Anterior cingulate cortex (tissue), 58 donors: Measurements from ENCODE around the gene ARHGAP44.

Experiments used
- DNase-seq, 58 donors: peaks; one replicate each; lab custom pipeline; 2025; lab: John Stamatoyannopoulos, UW

ARHGAP44 gene

GRCh38 chr17:12990041-12990808 is 200.9 kb downstream of the ARHGAP44 start:
- DNase-seq = peak in 5 of 58 donors; percentile 9 to 27 (median 25)

- DNase-seq = no peak
Observed at GRCh38 chr17:12990926-12991325, 201.6 kb downstream of the ARHGAP44 start.

GRCh38 chr17:12992676-12993075 is 203.4 kb downstream of the ARHGAP44 start:
- DNase-seq = no peak

- no peak for DNase-seq
Observed at GRCh38 chr17:12993631-12994030, 204.3 kb downstream of the ARHGAP44 start.

- DNase-seq = no peak
Observed at GRCh38 chr17:12994341-12995074, 205.2 kb downstream of the ARHGAP44 start.

- DNase-seq = no peak
Observed at GRCh38 chr17:12995106-12995895, 206.0 kb downstream of the ARHGAP44 start.

- no peak for DNase-seq
Observed at GRCh38 chr17:12995896-12996295, 206.6 kb downstream of the ARHGAP44 start.

GRCh38 chr17:12996357-12996756 is 207.1 kb downstream of the ARHGAP44 start:
- DNase-seq = no peak

GRCh38 chr17:12996941-12997340 is 207.6 kb downstream of the ARHGAP44 start:
- DNase-seq = no peak

- DNase-seq = no peak
Observed at GRCh38 chr17:12998461-12998860, 209.2 kb downstream of the ARHGAP44 start.

GRCh38 chr17:12998874-12999273 is 209.6 kb downstream of the ARHGAP44 start:
- DNase-seq = no peak

- DNase-seq = no peak
Observed at GRCh38 chr17:13000561-13000960, 211.3 kb downstream of the ARHGAP44 start.

- peak in 11 of 58 donors; percentile 7 to 55 (median 22) for DNase-seq
Observed at GRCh38 chr17:13001991-13002615, 212.8 kb downstream of the ARHGAP44 start.

GRCh38 chr17:13002761-13003453 is 213.6 kb downstream of the ARHGAP44 start:
- peak in 54 of 58 donors; percentile 5 to 96 (median 57) for DNase-seq

- no peak for DNase-seq
Observed at GRCh38 chr17:13003454-13003851, 214.2 kb downstream of the ARHGAP44 start.

GRCh38 chr17:13003927-13004326 is 214.6 kb downstream of the ARHGAP44 start:
- DNase-seq = no peak

GRCh38 chr17:13004336-13004735 is 215.0 kb downstream of the ARHGAP44 start:
- DNase-seq = no peak

- no peak for DNase-seq
Observed at GRCh38 chr17:13005530-13005929, 216.2 kb downstream of the ARHGAP44 start.

- DNase-seq = no peak
Observed at GRCh38 chr17:13008461-13008860, 219.2 kb downstream of the ARHGAP44 start.

- DNase-seq = no peak
Observed at GRCh38 chr17:13010959-13011358, 221.7 kb downstream of the ARHGAP44 start.
